GM21360 (cell line): ENCODE data around the gene CBS.
"Not testable (repeated sequence)": the region's sequence is repeated elsewhere in the genome, so short reads cannot be mapped to it uniquely, and the experiment has no call there.

Experiments
- ATAC-seq: cut with Tn5 transposase; IDR thresholded peaks from one replicate; pipeline ENCODE4 v1.9.1; 2021; ENCODE audit warnings: mild to moderate bottlenecking, moderate library complexity; ENCODE audit not compliant: unreplicated experiment

Gene CBS

GRCh38 chr21:43027846-43028731 is 47.5 kb downstream of the CBS start:
- no peak for ATAC-seq

GRCh38 chr21:43025636-43026180 is 49.9 kb downstream of the CBS start:
- no peak for ATAC-seq

- no peak for ATAC-seq
These were observed 51.0 kb downstream of the CBS start for GRCh38 chr21:43024439-43025136.

- no peak for ATAC-seq
These were observed 52.5 kb downstream of the CBS start for GRCh38 chr21:43023175-43023574.

GRCh38 chr21:43021756-43022600 is 53.7 kb downstream of the CBS start:
- ATAC-seq = no peak

- no peak for ATAC-seq
These were observed 54.4 kb downstream of the CBS start for GRCh38 chr21:43021191-43021590.

GRCh38 chr21:43020771-43021170 is 54.9 kb downstream of the CBS start:
- ATAC-seq = no peak

GRCh38 chr21:43020177-43020576 is 55.5 kb downstream of the CBS start:
- ATAC-seq = no peak

- ATAC-seq = no peak
These were observed 57.1 kb downstream of the CBS start for GRCh38 chr21:43018519-43018918.

GRCh38 chr21:43016728-43017127 is 58.9 kb downstream of the CBS start:
- no peak for ATAC-seq

- no peak for ATAC-seq
These were observed 59.6 kb downstream of the CBS start for GRCh38 chr21:43015906-43016540.

- no peak for ATAC-seq
These were observed 63.0 kb downstream of the CBS start for GRCh38 chr21:43012596-43012995.

- ATAC-seq = no peak
These were observed 68.8 kb downstream of the CBS start for GRCh38 chr21:43006874-43007208.

GRCh38 chr21:43006051-43006873 is 69.4 kb downstream of the CBS start:
- ATAC-seq = not testable (repeated sequence)

- no peak for ATAC-seq
These were observed 70.0 kb downstream of the CBS start for GRCh38 chr21:43005635-43006034.

GRCh38 chr21:43004926-43005325 is 70.7 kb downstream of the CBS start:
- no peak for ATAC-seq
